GM12878 (cell line): Measurements from ENCODE around the gene PEX26. TPM values are rescaled to one million over a fixed set of nuclear protein-coding genes. Genes with fewer than 3 reads are reported as not detected.

Source experiments
- ATAC-seq: fragments of 200-7000 bp; cut with Tn5 transposase; 3 replicates; pipeline ENCODE4 v1.9.1; 2020; ENCODE audit warnings: mild to moderate bottlenecking, moderate library complexity
- BruUV-seq: library from RNA; stranded (reverse); fragments of 400-500 nt; replicated peaks from 2 replicates; lab custom pipeline; 2021; lab: Mats Ljungman, UMichigan
- CTCF ChIA-PET: fragments of 300-600 bp; sonication (Branson Sonifier 250); formaldehyde crosslinking; extraction: SDS; loops from one replicate; lab custom pipeline; 2021; ENCODE audit warnings: inconsistent platforms; lab: Yijun Ruan, JAX
- POLR2A ChIA-PET: fragments of 350-600 bp; formaldehyde crosslinking; extraction: SDS; loops from one replicate; lab custom pipeline; 2021; ENCODE audit warnings: inconsistent platforms; lab: Charles Lee
- RAD21 ChIA-PET: fragments of 300-600 bp; sonication (Branson Sonifier 250); formaldehyde crosslinking; loops from one replicate; lab custom pipeline; 2023; ENCODE audit warnings: antibody characterized with exemption; ENCODE audit not compliant: unreplicated experiment; lab: Charles Lee
- SMC1A ChIA-PET: fragments of 300-600 bp; sonication (Branson Sonifier 250); formaldehyde crosslinking; loops from one replicate; lab custom pipeline; 2023; ENCODE audit not compliant: unreplicated experiment, uncharacterized antibody; lab: Charles Lee
- DNase-seq: peaks from one replicate; pipeline ENCODE4 v3.0.0-alpha.2; 2011; ENCODE audit warnings: low read depth, low spot score
- FAIRE-seq: peaks from 3 replicates; lab custom pipeline; 2011; peaks lifted over from hg19 to GRCh38; lab: Jason Lieb, UNC
- H2AFZ ChIP-seq: 2 replicates; pipeline ENCODE4 v1.6.0; 2011; ENCODE audit warnings: low read depth, low read length, control low read depth; ENCODE audit not compliant: control insufficient read depth
- H3K27ac ChIP-seq: 2 replicates; pipeline ENCODE4 v1.5.1; 2011; ENCODE audit warnings: control low read depth; ENCODE audit not compliant: control insufficient read depth, insufficient read depth
- H3K27me3 ChIP-seq, 2 experiments: replicated peaks in 1 of 2; 2 replicates each; pipeline versions ENCODE4 v1.6.0 to v1.6.1; 2011; ENCODE audit warnings: low read length in 1 of 2; ENCODE audit not compliant: control insufficient read depth in 2 of 2, insufficient read depth in 2 of 2
- H3K36me3 ChIP-seq, 2 experiments: 2 replicates each; pipeline ENCODE4 v1.5.1; 2011; ENCODE audit warnings: low read length in 1 of 2; ENCODE audit not compliant: control insufficient read depth in 2 of 2, insufficient read depth in 2 of 2
- H3K4me1 ChIP-seq: 2 replicates; pipeline ENCODE4 v1.6.1; 2011; ENCODE audit warnings: mild to moderate bottlenecking, low read length, moderate library complexity, mixed read lengths; ENCODE audit not compliant: control insufficient read depth, insufficient read depth
- H3K4me2 ChIP-seq: 2 replicates; pipeline ENCODE4 v1.6.0; 2011; ENCODE audit warnings: control low read depth; ENCODE audit not compliant: control insufficient read depth, insufficient read depth
- H3K4me3 ChIP-seq: fragments of 200-600 bp; sonication (generic); 2 replicates; pipeline ENCODE4 v1.5.1; 2016
- H3K79me2 ChIP-seq: 2 replicates; pipeline ENCODE4 v1.6.0; 2011; ENCODE audit warnings: low read length; ENCODE audit not compliant: control insufficient read depth, insufficient read depth
- H3K9ac ChIP-seq: 2 replicates; pipeline ENCODE4 v1.8.0; 2011; ENCODE audit warnings: low read length, control low read depth, mixed read lengths; ENCODE audit not compliant: control insufficient read depth, insufficient read depth
- H3K9me3 ChIP-seq: replicated peaks from 3 replicates; pipeline ENCODE4 v1.5.1; 2011; ENCODE audit warnings: mild to moderate bottlenecking, low read length; ENCODE audit not compliant: control insufficient read depth, insufficient read depth
- H4K20me1 ChIP-seq: 2 replicates; pipeline ENCODE4 v1.6.0; 2011; ENCODE audit not compliant: control insufficient read depth, insufficient read depth
- ATF7 ChIP-seq: fragments of 450-650 bp; IDR thresholded peaks from 2 replicates; pipeline ENCODE4 v1.6.1; 2016; ENCODE audit warnings: low read depth, mild to moderate bottlenecking
- CHD2 ChIP-seq: IDR thresholded peaks from 2 replicates; pipeline ENCODE4 v1.6.1; 2011; ENCODE audit warnings: low read depth, low read length, improper control_type of control experiment, borderline replicate concordance
- ETV6 ChIP-seq, 2 experiments: fragments of 450-650 bp in 1 of 2; IDR thresholded peaks in 1 of 2; conservative IDR thresholded peaks in 1 of 2; 2 replicates each; pipeline ENCODE4 v1.6.1; 2014; ENCODE audit warnings: antibody characterized with exemption in 1 of 2, borderline replicate concordance in 1 of 2, low read depth in 1 of 2, mild to moderate bottlenecking in 1 of 2, moderate library complexity in 1 of 2
- EZH2 ChIP-seq: IDR thresholded peaks from 2 replicates; pipeline ENCODE4 v1.6.1; 2012; ENCODE audit warnings: low read depth, mild to moderate bottlenecking, control low read depth, inconsistent platforms, low read length, borderline replicate concordance; ENCODE audit not compliant: control insufficient read depth
- HCFC1 ChIP-seq: fragments of 150-350 bp; IDR thresholded peaks from 2 replicates; pipeline ENCODE4 v1.6.1; 2014; ENCODE audit warnings: low read length
- IKZF2 ChIP-seq, 2 experiments: fragments of 450-650 bp; IDR thresholded peaks; 2 replicates each; pipeline ENCODE4 v1.6.1; 2017; ENCODE audit warnings: mild to moderate bottlenecking in 2 of 2, moderate library complexity in 2 of 2
- JUNB ChIP-seq: IDR thresholded peaks from 2 replicates; pipeline ENCODE4 v1.6.1; 2016; ENCODE audit warnings: antibody characterized with exemption, mild to moderate bottlenecking
- MYB ChIP-seq: fragments of 150-350 bp; IDR thresholded peaks from 2 replicates; pipeline ENCODE4 v1.6.1; 2014; ENCODE audit warnings: mild to moderate bottlenecking, low read depth, low read length, borderline replicate concordance
- NBN ChIP-seq: fragments of 450-650 bp; IDR thresholded peaks from 2 replicates; pipeline ENCODE4 v1.6.1; 2016
- POLR2A ChIP-seq: IDR thresholded peaks from 2 replicates; pipeline ENCODE4 v1.6.1; 2011; ENCODE audit warnings: low read depth, mild to moderate bottlenecking, low read length
- SMARCA5 ChIP-seq: fragments of 450-650 bp; IDR thresholded peaks from 2 replicates; pipeline ENCODE4 v1.6.1; 2017; ENCODE audit warnings: mild to moderate bottlenecking
- ZNF207 ChIP-seq: fragments of 450-650 bp; IDR thresholded peaks from 2 replicates; pipeline ENCODE4 v1.6.1; 2014; ENCODE audit warnings: antibody characterized with exemption, mild to moderate bottlenecking, borderline replicate concordance
- ZNF622 ChIP-seq: fragments of 450-650 bp; IDR thresholded peaks from 2 replicates; pipeline ENCODE4 v1.6.1; 2017; ENCODE audit warnings: mild to moderate bottlenecking, inconsistent platforms
- WGBS: methylation state at CpG from one replicate; pipeline ENCODE4 v1.1.6; 2016; ENCODE audit warnings: low lambda C conversion rate; ENCODE audit not compliant: insufficient replicate concordance, insufficient coverage; ENCODE audit errors: missing lambda C conversion rate; 5-methylcytosine and 5-hydroxymethylcytosine counted together
- in situ Hi-C: fragments of 300-500 bp; cut with MboI; formaldehyde crosslinking; loops from 9 replicates; pipeline ENCODE4 v1.14.3; 2018; ENCODE audit warnings: mixed read lengths
- intact Hi-C: fragments of 100-400 bp; cut with micrococcal nuclease; formaldehyde crosslinking; loops from one replicate; pipeline ENCODE4 v1.14.2; 2022; ENCODE audit not compliant: unreplicated experiment
- polyA plus RNA-seq, 11 experiments: library from polyadenylated mRNA; depleted of rRNA in 4 of 11; unstranded in 6 of 11; stranded (reverse) in 5 of 11; fragments of >200 nt; fragmentation: Nextera tagmentation in 4 of 11; fragmentation: Illumina TruSeq in 1 of 11; extraction: Ambion mirVana in 4 of 11; extraction: Trizol in 1 of 11; gene quantifications; 1 replicate in 1 of 11; 2 replicates in 10 of 11; pipeline versions ENCODE4 v1.2.1 to v1.2.3, GENCODE V29; 2011 to 2016; ENCODE audit warnings: inconsistent platforms in 2 of 11, missing spikeins in 2 of 11, low read depth in 1 of 11
- total RNA-seq, 4 experiments: library from RNA; depleted of rRNA in 3 of 4; stranded (reverse); fragments of >200 nt in 3 of 4; fragmentation: Illumina TruSeq in 1 of 4; extraction: Trizol in 1 of 4; gene quantifications; 2 replicates each; pipeline versions ENCODE4 v1.2.1 to v1.2.3, GENCODE V29; 2013 to 2021
- TF ChIP-seq, protein P1 (sequence below): fragments of 450-650 bp; IDR thresholded peaks from 2 replicates; pipeline ENCODE4 v1.6.1; 2016; ENCODE audit warnings: mild to moderate bottlenecking
- TF ChIP-seq, protein P2 (sequence below): fragments of 150-350 bp; IDR thresholded peaks from 2 replicates; pipeline ENCODE4 v1.6.1; 2016; ENCODE audit warnings: low read depth, low read length
- TF ChIP-seq, protein P3 (sequence below): IDR thresholded peaks from 2 replicates; pipeline ENCODE4 v1.6.1; 2012; ENCODE audit warnings: mild to moderate bottlenecking, low read depth, low read length

PEX26 gene
- total and polyA plus RNA-seq, 10 of the 15 experiments (the other 5 are each of a cell fraction or from before 2014, with no cell fraction given): 0.79 to 50.8 (median 22.4) TPM

DNA sequence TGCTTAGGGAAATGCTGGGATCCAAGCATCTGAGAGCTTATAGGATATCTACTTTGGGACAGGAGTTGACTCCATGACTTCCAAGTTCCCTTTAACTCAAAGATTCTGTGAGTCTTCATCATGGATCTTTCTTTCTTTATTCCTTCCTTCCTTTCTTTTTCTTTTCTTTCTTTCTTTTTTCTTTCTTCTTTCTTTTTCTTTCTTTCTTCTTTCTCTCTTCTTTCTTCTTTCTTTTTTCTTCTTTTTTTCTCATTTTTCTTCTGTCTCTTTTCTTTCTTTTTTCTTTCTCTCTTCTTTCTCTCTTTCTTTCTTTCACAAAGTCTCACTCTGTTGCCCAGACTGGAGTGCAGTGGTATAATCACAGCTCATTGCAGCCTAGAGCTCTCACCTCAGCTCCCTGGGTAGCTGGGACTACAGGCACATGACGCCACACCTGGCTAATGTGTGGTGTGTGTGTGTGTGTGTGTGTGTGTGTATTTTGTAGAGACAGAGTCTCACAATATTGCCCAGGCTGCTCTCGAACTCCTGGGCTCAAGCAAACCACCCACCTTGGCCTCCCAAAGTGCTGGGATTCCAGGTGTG is 48.0 kb upstream of the PEX26 start:
- 11% methylated on average over 2 of the region's 2 CpGs for WGBS
- Histone ChIP-seq H3K4me3 (no peak overlapping the region), H3K9me3 (no peaks in the 10 kb centered on the region), H3K4me1 (peaks cover 6% of the 10 kb centered on the region), H3K9ac (no peak overlapping the region), H3K4me2 (no peak overlapping the region), H3K79me2 (no peaks in the 10 kb centered on the region), H3K27me3 (no peaks in the 10 kb centered on the region; a peak in 2 of 4 replicates), H2AFZ (no peak overlapping the region), H3K36me3 (no peaks in the 10 kb centered on the region), H3K27ac (no peak overlapping the region), H4K20me1 (no peaks in the 10 kb centered on the region)
- no peak for DNase-seq
- ChIA-PET RAD21 (interaction anchor here (1.2 to 2.0 kb wide), 4 partner anchors 27 to 118 kb away, joined by 4 to 14 read pairs (median 8); no protein-coding TSS in a partner anchor), SMC1A (interaction anchor here (0.5 to 11.6 kb wide), 10 partner anchors 14 to 139 kb away, joined by 3 to 98 read pairs (median 5); partner anchors contain the start of gene PEX26), POLR2A (interaction anchor here (1.3 kb wide), 1 partner anchor 32 kb away, joined by 3 read pairs; no protein-coding TSS in a partner anchor), CTCF (interaction anchor here (1.0 to 8.6 kb wide), 4 partner anchors 37 to 201 kb away, joined by 3 to 80 read pairs (median 6); partner anchors contain the start of gene PEX26)
- ATAC-seq: no peak
- no peak for TF ChIP-seq SMARCA5
- no peak for TF ChIP-seq IKZF2 (IDR thresholded peaks at IDR 0.05)
- no peak for TF ChIP-seq ETV6 (conservative IDR thresholded peaks at IDR 0.05 in 1 of 2, IDR thresholded peaks at IDR 0.05 in 1 of 2; ENCODE audit: borderline replicate concordance in 1 of 2, low read depth in 1 of 2)
- TF ChIP-seq ZNF622: no peak
- no peak for TF ChIP-seq HCFC1
- no peak for TF ChIP-seq POLR2A
- TF ChIP-seq MYB: no peak
- no peak for TF ChIP-seq ATF7
- TF ChIP-seq, protein P1, sequence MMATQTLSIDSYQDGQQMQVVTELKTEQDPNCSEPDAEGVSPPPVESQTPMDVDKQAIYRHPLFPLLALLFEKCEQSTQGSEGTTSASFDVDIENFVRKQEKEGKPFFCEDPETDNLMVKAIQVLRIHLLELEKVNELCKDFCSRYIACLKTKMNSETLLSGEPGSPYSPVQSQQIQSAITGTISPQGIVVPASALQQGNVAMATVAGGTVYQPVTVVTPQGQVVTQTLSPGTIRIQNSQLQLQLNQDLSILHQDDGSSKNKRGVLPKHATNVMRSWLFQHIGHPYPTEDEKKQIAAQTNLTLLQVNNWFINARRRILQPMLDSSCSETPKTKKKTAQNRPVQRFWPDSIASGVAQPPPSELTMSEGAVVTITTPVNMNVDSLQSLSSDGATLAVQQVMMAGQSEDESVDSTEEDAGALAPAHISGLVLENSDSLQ: no peak
- no peak for TF ChIP-seq JUNB
- no peak for TF ChIP-seq EZH2
- no peak for TF ChIP-seq ZNF207
- no peak for TF ChIP-seq CHD2
- TF ChIP-seq NBN: no peak
- TF ChIP-seq, protein P2, sequence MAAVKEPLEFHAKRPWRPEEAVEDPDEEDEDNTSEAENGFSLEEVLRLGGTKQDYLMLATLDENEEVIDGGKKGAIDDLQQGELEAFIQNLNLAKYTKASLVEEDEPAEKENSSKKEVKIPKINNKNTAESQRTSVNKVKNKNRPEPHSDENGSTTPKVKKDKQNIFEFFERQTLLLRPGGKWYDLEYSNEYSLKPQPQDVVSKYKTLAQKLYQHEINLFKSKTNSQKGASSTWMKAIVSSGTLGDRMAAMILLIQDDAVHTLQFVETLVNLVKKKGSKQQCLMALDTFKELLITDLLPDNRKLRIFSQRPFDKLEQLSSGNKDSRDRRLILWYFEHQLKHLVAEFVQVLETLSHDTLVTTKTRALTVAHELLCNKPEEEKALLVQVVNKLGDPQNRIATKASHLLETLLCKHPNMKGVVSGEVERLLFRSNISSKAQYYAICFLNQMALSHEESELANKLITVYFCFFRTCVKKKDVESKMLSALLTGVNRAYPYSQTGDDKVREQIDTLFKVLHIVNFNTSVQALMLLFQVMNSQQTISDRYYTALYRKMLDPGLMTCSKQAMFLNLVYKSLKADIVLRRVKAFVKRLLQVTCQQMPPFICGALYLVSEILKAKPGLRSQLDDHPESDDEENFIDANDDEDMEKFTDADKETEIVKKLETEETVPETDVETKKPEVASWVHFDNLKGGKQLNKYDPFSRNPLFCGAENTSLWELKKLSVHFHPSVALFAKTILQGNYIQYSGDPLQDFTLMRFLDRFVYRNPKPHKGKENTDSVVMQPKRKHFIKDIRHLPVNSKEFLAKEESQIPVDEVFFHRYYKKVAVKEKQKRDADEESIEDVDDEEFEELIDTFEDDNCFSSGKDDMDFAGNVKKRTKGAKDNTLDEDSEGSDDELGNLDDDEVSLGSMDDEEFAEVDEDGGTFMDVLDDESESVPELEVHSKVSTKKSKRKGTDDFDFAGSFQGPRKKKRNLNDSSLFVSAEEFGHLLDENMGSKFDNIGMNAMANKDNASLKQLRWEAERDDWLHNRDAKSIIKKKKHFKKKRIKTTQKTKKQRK: no peak
- TF ChIP-seq, protein P3, sequence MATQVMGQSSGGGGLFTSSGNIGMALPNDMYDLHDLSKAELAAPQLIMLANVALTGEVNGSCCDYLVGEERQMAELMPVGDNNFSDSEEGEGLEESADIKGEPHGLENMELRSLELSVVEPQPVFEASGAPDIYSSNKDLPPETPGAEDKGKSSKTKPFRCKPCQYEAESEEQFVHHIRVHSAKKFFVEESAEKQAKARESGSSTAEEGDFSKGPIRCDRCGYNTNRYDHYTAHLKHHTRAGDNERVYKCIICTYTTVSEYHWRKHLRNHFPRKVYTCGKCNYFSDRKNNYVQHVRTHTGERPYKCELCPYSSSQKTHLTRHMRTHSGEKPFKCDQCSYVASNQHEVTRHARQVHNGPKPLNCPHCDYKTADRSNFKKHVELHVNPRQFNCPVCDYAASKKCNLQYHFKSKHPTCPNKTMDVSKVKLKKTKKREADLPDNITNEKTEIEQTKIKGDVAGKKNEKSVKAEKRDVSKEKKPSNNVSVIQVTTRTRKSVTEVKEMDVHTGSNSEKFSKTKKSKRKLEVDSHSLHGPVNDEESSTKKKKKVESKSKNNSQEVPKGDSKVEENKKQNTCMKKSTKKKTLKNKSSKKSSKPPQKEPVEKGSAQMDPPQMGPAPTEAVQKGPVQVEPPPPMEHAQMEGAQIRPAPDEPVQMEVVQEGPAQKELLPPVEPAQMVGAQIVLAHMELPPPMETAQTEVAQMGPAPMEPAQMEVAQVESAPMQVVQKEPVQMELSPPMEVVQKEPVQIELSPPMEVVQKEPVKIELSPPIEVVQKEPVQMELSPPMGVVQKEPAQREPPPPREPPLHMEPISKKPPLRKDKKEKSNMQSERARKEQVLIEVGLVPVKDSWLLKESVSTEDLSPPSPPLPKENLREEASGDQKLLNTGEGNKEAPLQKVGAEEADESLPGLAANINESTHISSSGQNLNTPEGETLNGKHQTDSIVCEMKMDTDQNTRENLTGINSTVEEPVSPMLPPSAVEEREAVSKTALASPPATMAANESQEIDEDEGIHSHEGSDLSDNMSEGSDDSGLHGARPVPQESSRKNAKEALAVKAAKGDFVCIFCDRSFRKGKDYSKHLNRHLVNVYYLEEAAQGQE: no peak
- intact Hi-C loops (loop anchor here (5.0 kb wide), 1 partner anchor 38 kb away; no protein-coding TSS in a partner anchor), in situ Hi-C loops (no loop called here)
- BruUV-seq: no TSS peak
- no peak for FAIRE-seq
